Right lobe of liver (tissue), 4 donors: ENCODE measurements around the gene GLYR1.

Experiments
- CTCF ChIP-seq, 4 donors: fragments of 200-600 bp in 3 of 4; fragments of 450-650 bp in 1 of 4; IDR thresholded peaks; one replicate each; pipeline versions ENCODE4 v1.5.1 to v1.8.0; 2016 to 2022; ENCODE audit warnings: antibody characterized with exemption in 4 of 4, mild to moderate bottlenecking in 2 of 4
- POLR2A ChIP-seq: fragments of 450-650 bp; IDR thresholded peaks from one replicate; pipeline ENCODE4 v1.6.1; 2017; ENCODE audit warnings: antibody characterized with exemption, mild to moderate bottlenecking
- donor health status: DM: no; HTN: no; CAD: no.
- donor health status: DM: no; HTN: no; CAD: no.
- donor health status: DM: no; HTN: yes; CAD: no.

- TF ChIP-seq CTCF (IDR thresholded peaks at IDR 0.05) (no peak), POLR2A (no peak)
Observed at GRCh38 chr16:4795828-4796572, 51.1 kb downstream of the GLYR1 start.
